Activated CD8-positive, alpha-beta T cell treated with anti-CD3 and anti-CD28 coated beads, Interleukin-2, amount 10 ng/mL, durations not matched to agents 7 days and 5 days (primary cell): ENCODE data around the gene NUDT7. TPM values are rescaled to one million over a fixed set of nuclear protein-coding genes. Genes with fewer than 3 reads are reported as not detected.

ENCODE experiments used
- ATAC-seq: fragments of 150-1000 bp; cut with Tn5 transposase; one replicate; pipeline ENCODE4 v1.10.0; 2021; ENCODE audit warnings: moderate library complexity
- CTCF ChIA-PET: fragments of 350-600 bp; sonication (Branson Sonifier 250); formaldehyde crosslinking; loops from one replicate; lab custom pipeline; 2021; ENCODE audit warnings: antibody characterized with exemption; lab: Charles Lee
- POLR2A ChIA-PET: fragments of 350-600 bp; sonication (Branson Sonifier 250); formaldehyde crosslinking; loops from one replicate; lab custom pipeline; 2021; ENCODE audit warnings: antibody characterized with exemption; lab: Charles Lee
- DNase-seq: peaks from one replicate; pipeline ENCODE4 v3.0.0-alpha.2; 2020
- H3K27ac Mint-ChIP-seq: one replicate; pipeline ENCODE4 v1.8.0; 2021; ENCODE audit warnings: mild to moderate bottlenecking, mixed read lengths
- H3K27me3 Mint-ChIP-seq: one replicate; pipeline ENCODE4 v1.8.0; 2021; ENCODE audit warnings: low read depth, mixed read lengths
- H3K36me3 Mint-ChIP-seq: one replicate; pipeline ENCODE4 v1.8.0; 2021; ENCODE audit warnings: low read depth, mixed read lengths
- H3K4me1 Mint-ChIP-seq: one replicate; pipeline ENCODE4 v1.8.0; 2021; ENCODE audit warnings: low read depth, mixed read lengths
- H3K4me3 Mint-ChIP-seq: one replicate; pipeline ENCODE4 v1.8.0; 2021; ENCODE audit warnings: mild to moderate bottlenecking, mixed read lengths
- H3K9me3 Mint-ChIP-seq: one replicate; pipeline ENCODE4 v1.8.0; 2022; ENCODE audit warnings: mixed read lengths; ENCODE audit not compliant: insufficient read depth
- total RNA-seq, 2 experiments: library from RNA; stranded (reverse); gene quantifications; one replicate each; pipeline ENCODE4 v1.2.3, GENCODE V29; 2021

The NUDT7 gene
- total RNA-seq, 2 experiments from 2014 or later, result 2.5 to 3.0 TPM

DNA sequence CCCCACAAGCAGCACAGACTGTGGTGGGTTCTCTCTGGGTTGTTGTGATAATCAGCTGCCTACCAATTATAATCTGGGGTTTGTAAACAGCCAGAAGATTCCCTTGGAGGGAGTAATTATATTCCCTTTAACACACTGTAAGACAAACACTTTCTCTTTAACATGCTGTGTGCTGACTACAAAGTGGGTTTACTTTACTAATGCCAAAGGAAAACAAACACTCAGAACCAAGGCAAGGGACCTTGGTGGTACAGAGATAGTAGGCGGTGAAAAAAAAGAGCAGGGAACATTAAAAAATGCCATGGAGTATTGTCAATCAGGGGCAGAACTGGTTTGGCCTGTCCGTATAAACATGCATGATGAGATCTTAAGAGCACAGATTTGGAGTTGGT, 63.1 kb downstream of the NUDT7 start:
- no peak overlapping the region for H3K27ac Mint-ChIP-seq
- DNase-seq (no peak), ATAC-seq (no peak)
- no peaks in the 10 kb centered on the region for H3K9me3 Mint-ChIP-seq
- ChIA-PET POLR2A (no interaction called here), CTCF (no interaction called here)
- H3K4me3 Mint-ChIP-seq, result no peak overlapping the region
- no peaks in the 10 kb centered on the region for H3K36me3 Mint-ChIP-seq
- peaks cover 37% of the 10 kb centered on the region for H3K27me3 Mint-ChIP-seq
- peaks cover 4% of the 10 kb centered on the region for H3K4me1 Mint-ChIP-seq

DNA sequence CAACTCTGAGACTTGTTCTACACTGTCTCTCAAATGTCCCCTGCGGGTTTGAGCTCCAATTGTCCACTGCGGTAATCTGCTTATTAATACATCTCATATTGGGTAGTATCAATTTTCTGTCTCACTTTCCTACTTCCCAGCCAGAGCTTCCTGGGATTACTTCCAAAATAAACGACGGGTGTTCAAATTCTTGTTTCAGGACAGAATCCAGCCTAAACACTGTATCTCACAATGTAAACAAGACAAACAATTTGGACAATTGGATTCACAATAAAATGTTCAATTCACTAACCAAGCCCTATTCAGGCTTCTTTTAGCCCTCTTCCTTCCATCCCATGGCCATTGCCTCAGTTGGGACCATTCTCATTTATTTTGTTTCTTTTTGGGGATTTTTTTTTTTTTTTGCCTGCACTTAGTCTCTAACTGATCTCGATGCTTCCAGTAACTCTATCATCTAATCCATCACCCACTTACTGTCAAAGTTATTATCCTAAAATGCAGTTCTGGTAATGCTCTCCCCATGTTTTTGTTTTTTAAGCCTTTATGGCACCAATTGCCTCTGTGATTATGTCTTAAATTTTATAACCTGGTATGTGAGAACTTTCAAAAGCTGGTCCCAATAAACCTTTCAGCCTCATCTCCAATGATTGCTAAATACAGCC, 64.0 kb downstream of the NUDT7 start:
- Mint-ChIP-seq H3K4me1 (peaks cover 4% of the 10 kb centered on the region), H3K27me3 (peaks cover 43% of the 10 kb centered on the region), H3K36me3 (no peaks in the 10 kb centered on the region), H3K27ac (no peak overlapping the region), H3K9me3 (no peaks in the 10 kb centered on the region), H3K4me3 (no peak overlapping the region)
- ATAC-seq (no peak), DNase-seq (no peak)
- ChIA-PET CTCF (no interaction called here), POLR2A (no interaction called here)

DNA sequence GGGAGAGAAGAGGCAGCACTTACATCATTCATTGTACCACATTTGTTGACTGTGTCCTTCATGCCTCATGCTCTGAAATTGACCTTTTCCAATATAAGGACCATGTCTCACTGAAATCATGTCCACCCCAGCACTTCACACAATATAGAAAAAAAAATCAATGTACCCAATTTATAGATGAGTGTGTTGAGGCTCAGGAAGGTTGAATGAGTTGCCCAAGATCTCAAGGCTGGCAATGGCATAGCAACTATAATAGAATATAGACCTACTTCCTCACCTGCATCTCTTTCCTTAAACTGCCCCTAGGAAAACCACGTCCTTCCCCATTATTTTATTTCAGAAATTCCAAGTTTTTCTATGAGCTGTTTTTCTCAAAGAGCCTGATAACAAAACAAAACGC, 65.1 kb downstream of the NUDT7 start:
- no peak overlapping the region for H3K27ac Mint-ChIP-seq

DNA sequence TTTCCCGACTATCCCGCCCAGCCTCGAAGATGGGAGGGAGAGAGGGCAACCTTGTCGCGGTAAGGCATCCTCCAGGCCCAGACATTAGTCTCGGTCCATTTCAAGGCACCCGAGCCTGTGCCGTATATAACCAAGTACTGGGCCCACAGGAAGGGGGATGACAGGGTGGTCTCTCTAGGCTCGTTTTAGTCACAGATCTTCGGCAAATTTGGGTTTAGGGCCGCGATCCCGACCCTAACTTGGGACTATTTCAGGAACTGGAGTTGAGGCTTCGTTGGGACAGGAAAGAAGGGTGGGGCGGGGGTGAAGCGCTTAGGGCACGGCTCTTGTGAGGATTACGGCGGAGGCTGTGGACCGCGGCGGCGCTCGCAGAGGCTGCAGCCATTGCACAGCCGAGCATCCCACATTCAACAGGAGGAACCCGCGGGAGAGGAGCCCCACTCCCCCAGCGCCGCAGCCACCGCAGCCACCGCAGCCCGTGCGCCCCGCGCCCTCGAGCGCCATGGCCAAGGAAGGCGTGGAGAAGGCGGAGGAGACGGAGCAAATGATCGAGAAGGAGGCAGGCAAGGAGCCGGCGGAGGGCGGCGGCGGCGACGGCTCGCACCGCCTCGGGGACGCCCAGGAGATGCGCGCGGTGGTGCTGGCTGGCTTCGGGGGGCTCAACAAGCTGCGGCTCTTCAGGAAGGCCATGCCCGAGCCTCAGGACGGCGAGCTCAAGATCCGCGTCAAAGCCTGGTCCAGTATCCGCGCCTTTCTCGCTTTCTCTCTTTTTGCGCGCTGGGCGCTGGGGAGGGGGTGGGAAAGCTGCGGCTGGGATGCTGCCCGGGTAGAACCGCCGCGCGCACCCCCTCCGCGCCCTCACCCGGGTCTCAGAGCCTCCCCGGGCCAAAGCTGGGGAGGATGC, 66.1 kb downstream of the NUDT7 start, which contains the start of gene VAT1L:
Gene VAT1L, plus strand, starts transcription at position 384 of the 904 bp plus-strand sequence. Its CDS starts 119 bp downstream, at position 503.
- peak within 1 kb of the TSS; percentile 44 for H3K4me3 Mint-ChIP-seq
- ChIA-PET CTCF (no interaction called here), POLR2A (no interaction called here)
- H3K36me3 Mint-ChIP-seq, result no peaks in the 10 kb centered on the region
- DNase-seq (no peak), ATAC-seq (no peak)
- no peak within 1 kb of the TSS for H3K27ac Mint-ChIP-seq
- peaks cover 4% of the 10 kb centered on the region for H3K4me1 Mint-ChIP-seq
- H3K9me3 Mint-ChIP-seq, result no peaks in the 10 kb centered on the region
- peaks cover 46% of the 10 kb centered on the region for H3K27me3 Mint-ChIP-seq

More for the DNA sequence above, 65.1 kb downstream of the NUDT7 start:
- no peak for DNase-seq
- Mint-ChIP-seq H3K9me3 (no peaks in the 10 kb centered on the region), H3K4me3 (no peak overlapping the region), H3K36me3 (no peaks in the 10 kb centered on the region), H3K27me3 (peaks cover 46% of the 10 kb centered on the region), H3K4me1 (peaks cover 4% of the 10 kb centered on the region)
- ChIA-PET POLR2A (no interaction called here), CTCF (no interaction called here)
- ATAC-seq, result no peak

DNA sequence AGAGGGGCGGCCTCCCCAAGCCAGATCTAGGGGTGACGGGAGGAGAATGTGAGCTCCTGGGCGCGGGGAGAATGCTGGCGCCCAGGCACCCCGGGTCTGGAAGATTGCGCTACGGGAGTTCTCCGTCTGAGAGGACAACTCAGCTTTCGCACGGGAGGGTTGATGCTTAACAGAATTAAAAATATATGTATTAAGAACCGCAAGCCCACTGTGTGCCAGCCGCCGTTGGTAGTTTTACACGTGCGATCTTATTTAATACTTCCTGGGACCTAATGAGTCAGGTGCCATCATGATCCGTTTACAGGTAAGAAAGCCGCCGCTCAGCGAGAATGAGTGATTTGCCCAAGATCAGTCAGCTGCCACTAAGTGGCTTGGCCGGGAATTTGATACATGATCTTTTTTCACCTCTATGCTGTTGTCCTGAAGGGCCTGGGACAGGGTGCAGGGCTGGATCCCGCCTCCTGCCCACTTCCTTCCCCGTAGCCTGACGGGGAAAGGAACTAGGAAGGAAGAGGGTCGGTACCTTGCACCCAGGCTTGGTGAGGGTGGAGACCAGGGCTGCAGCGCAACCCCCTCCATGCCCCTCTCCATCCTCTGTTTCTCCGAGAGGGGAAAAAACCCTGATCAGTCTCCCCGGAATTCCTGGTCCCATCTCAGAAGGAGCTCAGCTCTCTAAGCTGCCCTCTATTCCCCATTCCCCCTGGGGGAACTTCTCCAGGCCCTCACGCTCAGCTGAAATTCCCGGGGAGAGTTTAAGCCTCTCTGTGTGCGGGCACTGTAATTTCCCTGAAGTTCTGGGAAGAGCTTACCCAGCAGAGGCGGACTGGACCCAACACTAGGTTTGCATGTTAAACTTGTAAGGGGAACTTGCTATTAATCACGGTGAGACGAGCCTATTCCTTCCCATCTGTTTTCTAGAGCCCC, 67.0 kb downstream of the NUDT7 start:
- ChIA-PET CTCF (no interaction called here), POLR2A (no interaction called here)
- no peak for ATAC-seq
- peaks cover 50% of the 10 kb centered on the region for H3K27me3 Mint-ChIP-seq
- no peaks in the 10 kb centered on the region for H3K9me3 Mint-ChIP-seq
- peaks cover 4% of the 10 kb centered on the region for H3K4me1 Mint-ChIP-seq
- DNase-seq, result no peak
- no peaks in the 10 kb centered on the region for H3K36me3 Mint-ChIP-seq
- no peak overlapping the region for H3K27ac Mint-ChIP-seq
- H3K4me3 Mint-ChIP-seq, result no peak overlapping the region

DNA sequence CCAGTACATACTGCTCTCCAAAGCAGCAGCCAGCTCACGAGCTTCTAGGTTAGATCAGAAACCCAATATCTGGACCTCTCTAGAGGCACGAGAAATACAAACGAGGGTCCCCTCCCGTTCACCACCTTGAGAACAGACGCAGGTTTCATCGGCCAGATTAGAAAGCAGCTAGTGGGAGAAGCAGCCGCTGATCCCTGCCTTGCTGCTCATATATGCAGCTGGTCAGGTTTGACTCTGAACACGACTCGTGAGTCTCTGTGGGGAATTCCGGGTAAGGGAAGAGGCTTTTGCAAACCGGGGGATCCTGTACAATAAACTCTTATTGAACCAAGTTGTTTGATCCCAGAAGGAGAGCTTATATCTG, 67.7 kb downstream of the NUDT7 start:
- ChIA-PET POLR2A (no interaction called here), CTCF (no interaction called here)
- DNase-seq (no peak), ATAC-seq (no peak)
- Mint-ChIP-seq H3K4me3 (no peak overlapping the region), H3K27ac (no peak overlapping the region), H3K27me3 (peaks cover 50% of the 10 kb centered on the region), H3K36me3 (no peaks in the 10 kb centered on the region), H3K9me3 (no peaks in the 10 kb centered on the region), H3K4me1 (peaks cover 4% of the 10 kb centered on the region)

DNA sequence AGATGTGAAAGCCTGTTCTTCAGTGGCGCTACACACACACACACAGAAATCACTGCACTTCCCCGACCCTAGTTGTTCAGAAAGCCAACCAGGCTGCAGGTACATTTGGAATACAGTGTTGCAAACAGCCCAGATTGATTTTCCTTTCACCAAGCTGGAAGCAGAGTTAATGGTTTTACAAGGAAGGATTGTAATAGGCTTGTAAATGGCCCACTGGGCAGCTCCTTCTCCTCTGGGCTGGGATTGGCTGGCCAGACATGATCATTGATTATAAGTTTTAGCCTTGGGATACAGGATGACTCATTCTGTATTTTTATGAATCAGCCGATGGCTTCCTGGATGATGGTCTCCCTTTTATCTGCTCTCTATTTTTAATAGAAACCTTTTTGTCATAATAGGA, 68.6 kb downstream of the NUDT7 start:
- peaks cover 4% of the 10 kb centered on the region for H3K4me1 Mint-ChIP-seq
- no peaks in the 10 kb centered on the region for H3K36me3 Mint-ChIP-seq
- CTCF ChIA-PET, result no interaction called here

More for the DNA sequence above, 68.6 kb downstream of the NUDT7 start:
- ATAC-seq (no peak), DNase-seq (no peak)
- Mint-ChIP-seq H3K4me3 (no peak overlapping the region), H3K27me3 (peaks cover 50% of the 10 kb centered on the region), H3K27ac (no peak overlapping the region), H3K9me3 (no peaks in the 10 kb centered on the region)
- POLR2A ChIA-PET, result no interaction called here

Other genes with a start within 250 kb of the NUDT7 start
- gene VAT1L, start 66.0 kb downstream of the NUDT7 start, total RNA-seq, result not detected